Thyroid gland (tissue), 4 donors: ENCODE measurements around the gene L3MBTL4. TPM values are rescaled to one million over a fixed set of nuclear protein-coding genes. Genes with fewer than 3 reads are reported as not detected.

Experiments used
- DNase-seq, 2 donors: peaks; one replicate each; pipeline ENCODE4 v3.0.0-alpha.2; 2019
- H3K27ac ChIP-seq, 3 donors: fragments of 200-600 bp; sonication (generic); 1 replicate in 2 of 3; 2 replicates in 1 of 3; pipeline ENCODE4 v1.5.1; 2016 to 2019; ENCODE audit warnings: mild to moderate bottlenecking in 1 of 3, moderate library complexity in 1 of 3
- H3K27me3 ChIP-seq: fragments of 200-600 bp; sonication (generic); one replicate; pipeline ENCODE4 v1.5.1; 2019
- H3K36me3 ChIP-seq, 2 donors: fragments of 200-600 bp; sonication (generic); one replicate each; pipeline ENCODE4 v1.5.1; 2016 to 2019
- H3K4me1 ChIP-seq, 2 donors: fragments of 200-600 bp; sonication (generic); one replicate each; pipeline ENCODE4 v1.5.1; 2017 to 2019
- H3K4me3 ChIP-seq, 3 donors: fragments of 200-600 bp; sonication (generic); replicated peaks in 1 of 3; 1 replicate in 2 of 3; 2 replicates in 1 of 3; pipeline ENCODE4 v1.5.1; 2016; ENCODE audit warnings: mild to moderate bottlenecking in 1 of 3
- H3K9me3 ChIP-seq: fragments of 200-600 bp; sonication (generic); one replicate; pipeline ENCODE4 v1.5.1; 2017
- CTCF ChIP-seq, 6 experiments: fragments of 200-600 bp in 3 of 6; fragments of 450-650 bp in 3 of 6; sonication (generic) in 3 of 6; IDR thresholded peaks; one replicate each; pipeline ENCODE4 v1.5.1; 2016 to 2019; ENCODE audit warnings: antibody characterized with exemption in 6 of 6, mild to moderate bottlenecking in 2 of 6, inconsistent platforms in 1 of 6, moderate library complexity in 1 of 6
- POLR2A ChIP-seq, 2 donors: fragments of 450-650 bp; IDR thresholded peaks; one replicate each; pipeline ENCODE4 v1.6.1; 2017; ENCODE audit warnings: antibody characterized with exemption in 2 of 2, mild to moderate bottlenecking in 2 of 2, moderate library complexity in 1 of 2
- WGBS, 2 donors: methylation state at CpG; one replicate each; pipeline ENCODE4 v1.1.5; 2017; 5-methylcytosine and 5-hydroxymethylcytosine counted together
- intact Hi-C: fragments of 100-400 bp; cut with DNase I; formaldehyde crosslinking; loops from one replicate; pipeline ENCODE4 v1.15.1; 2023
- total RNA-seq, 4 donors: library from RNA; depleted of rRNA; stranded (reverse); fragments of >200 nt; gene quantifications; one replicate each; pipeline ENCODE4 v1.2.3, GENCODE V29; 2016

L3MBTL4 gene
- total RNA-seq, 4 donors from 2014 or later: 15.2 to 37.1 (median 24.3) TPM

- no peak for TF ChIP-seq POLR2A (IDR thresholded peaks at IDR 0.05)
- TF ChIP-seq CTCF (IDR thresholded peaks at IDR 0.05): no peak
- Histone ChIP-seq H3K4me1 (no peaks in the 10 kb centered on the region), H3K36me3 (no peaks in the 10 kb centered on the region), H3K4me3 (no peak overlapping the region), H3K27me3 (no peaks in the 10 kb centered on the region), H3K27ac (no peak overlapping the region), H3K9me3 (no peaks in the 10 kb centered on the region)
- no peak for DNase-seq
- WGBS, 2 donors: 87 to 97% methylated on average over 2 of the region's 2 CpGs
- intact Hi-C loops: no loop called here
These were observed 440.0 kb downstream of the L3MBTL4 start for GRCh38 chr18:5974696-5975095.

DNA sequence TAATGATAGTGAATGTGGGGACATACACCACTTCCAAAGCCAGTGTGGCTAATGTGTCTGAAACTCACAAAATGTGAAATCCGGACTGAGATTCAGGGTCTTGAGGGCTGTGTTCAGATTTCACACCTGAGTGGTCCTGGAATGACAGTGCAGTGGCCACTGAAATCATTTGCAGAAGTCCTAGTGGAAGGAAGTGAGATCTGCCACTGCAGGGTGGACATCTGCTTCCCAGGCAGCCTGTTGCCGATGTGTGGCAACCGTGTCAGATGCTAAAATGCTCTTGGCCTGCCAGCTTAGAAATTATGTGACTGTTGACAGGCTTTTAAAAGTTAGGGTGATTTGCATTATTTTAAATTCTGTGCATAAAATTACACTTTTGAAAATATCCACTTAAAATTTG is 441.6 kb downstream of the L3MBTL4 start:
- Histone ChIP-seq H3K27ac (no peak overlapping the region), H3K4me1 (no peaks in the 10 kb centered on the region), H3K9me3 (no peaks in the 10 kb centered on the region), H3K27me3 (no peaks in the 10 kb centered on the region), H3K4me3 (no peak overlapping the region), H3K36me3 (no peaks in the 10 kb centered on the region)
- intact Hi-C loops: no loop called here
- no peak for DNase-seq
- TF ChIP-seq CTCF (IDR thresholded peaks at IDR 0.05): no peak
- no peak for TF ChIP-seq POLR2A (IDR thresholded peaks at IDR 0.05)
- 82 to 90% methylated on average over 3 of the region's 3 CpGs for WGBS, 2 donors

GRCh38 chr18:5972298-5972697 is 442.4 kb downstream of the L3MBTL4 start:
- Histone ChIP-seq H3K36me3 (no peaks in the 10 kb centered on the region), H3K27ac (no peak overlapping the region), H3K4me3 (no peak overlapping the region), H3K27me3 (no peaks in the 10 kb centered on the region), H3K9me3 (no peaks in the 10 kb centered on the region), H3K4me1 (no peaks in the 10 kb centered on the region)
- intact Hi-C loops: no loop called here
- WGBS, 2 donors: 84 to 89% methylated on average over 7 of the region's 7 CpGs
- DNase-seq: no peak
- no peak for TF ChIP-seq POLR2A (IDR thresholded peaks at IDR 0.05)
- TF ChIP-seq CTCF (IDR thresholded peaks at IDR 0.05): no peak

- TF ChIP-seq POLR2A (IDR thresholded peaks at IDR 0.05) (no peak), CTCF (IDR thresholded peaks at IDR 0.05) (no peak)
- no peak for DNase-seq
- intact Hi-C loops: no loop called here
- H3K4me3 ChIP-seq: no peak overlapping the region
- no peak overlapping the region for H3K27ac ChIP-seq
- no peaks in the 10 kb centered on the region for H3K27me3 ChIP-seq
- H3K36me3 ChIP-seq: no peaks in the 10 kb centered on the region
- H3K9me3 ChIP-seq: no peaks in the 10 kb centered on the region
- WGBS, 2 donors: 55 to 62% methylated on average over 3 of the region's 3 CpGs
- no peaks in the 10 kb centered on the region for H3K4me1 ChIP-seq
These were observed 444.7 kb downstream of the L3MBTL4 start for GRCh38 chr18:5969989-5970403.

DNA sequence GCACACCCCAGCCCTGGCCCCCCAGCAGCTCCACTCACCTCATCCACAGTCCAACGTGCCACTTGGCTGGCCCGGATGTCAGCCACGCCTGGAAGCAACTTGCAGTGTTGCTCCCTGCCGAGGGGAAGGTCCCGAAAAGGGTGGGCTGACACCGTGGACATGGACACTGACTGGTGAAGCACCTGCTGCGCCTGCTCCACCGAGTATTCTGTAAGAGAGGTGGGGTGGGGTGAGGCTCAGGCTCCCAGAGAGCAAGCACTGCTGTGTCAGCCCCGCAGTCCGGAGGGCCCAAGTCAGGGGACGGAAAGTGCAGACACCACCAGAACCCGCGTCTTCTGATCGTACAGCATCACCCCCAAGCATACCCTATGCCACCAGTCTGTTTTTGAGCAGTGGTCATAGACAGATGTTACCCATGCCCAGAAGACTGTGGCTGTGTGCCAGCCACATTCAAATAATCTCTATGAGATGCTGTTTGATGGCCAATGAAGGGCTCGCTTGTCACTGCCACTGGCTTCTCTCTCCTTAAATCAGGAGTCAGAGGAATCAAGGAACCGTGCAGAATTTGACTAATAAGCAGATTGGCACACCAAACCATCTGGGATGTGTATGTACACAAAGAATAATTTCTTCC is 445.2 kb downstream of the L3MBTL4 start:
- no peak for DNase-seq
- H3K4me1 ChIP-seq: no peaks in the 10 kb centered on the region
- no peak for TF ChIP-seq POLR2A (IDR thresholded peaks at IDR 0.05)
- H3K4me3 ChIP-seq: no peak overlapping the region
- 88 to 89% methylated on average over 14 to 16 of the region's 16 CpGs for WGBS, 2 donors
- H3K27me3 ChIP-seq: no peaks in the 10 kb centered on the region
- no peaks in the 10 kb centered on the region for H3K9me3 ChIP-seq
- H3K27ac ChIP-seq: no peak overlapping the region
- H3K36me3 ChIP-seq: no peaks in the 10 kb centered on the region
- intact Hi-C loops: no loop called here
